HG03108 (cell line): Measurements from ENCODE around the gene EPHA2.
"Not testable (repeated sequence)": the region's sequence is repeated elsewhere in the genome, so short reads cannot be mapped to it uniquely, and the experiment has no call there.

Source experiments
- ATAC-seq: cut with Tn5 transposase; IDR thresholded peaks from one replicate; pipeline ENCODE4 v1.9.1; 2021; ENCODE audit warnings: moderate library complexity; ENCODE audit not compliant: unreplicated experiment

Gene EPHA2

GRCh38 chr1:16168622-16169360 lies 12.9 kb upstream of the EPHA2 start:
- no peak for ATAC-seq

- ATAC-seq: not testable (repeated sequence)
These were observed 12.3 kb upstream of the EPHA2 start for GRCh38 chr1:16168144-16168495.

GRCh38 chr1:16167331-16168143 lies 11.7 kb upstream of the EPHA2 start:
- ATAC-seq: no peak

- ATAC-seq: no peak
These were observed 10.2 kb upstream of the EPHA2 start for GRCh38 chr1:16166117-16166516.

GRCh38 chr1:16165548-16165947 lies 9.7 kb upstream of the EPHA2 start:
- no peak for ATAC-seq

- ATAC-seq: no peak
These were observed 9.2 kb upstream of the EPHA2 start for GRCh38 chr1:16165073-16165364.

- no peak for ATAC-seq
These were observed 8.6 kb upstream of the EPHA2 start for GRCh38 chr1:16164213-16165072.

- not testable (repeated sequence) for ATAC-seq
These were observed 7.8 kb upstream of the EPHA2 start for GRCh38 chr1:16163608-16164212.

- ATAC-seq: no peak
These were observed 6.4 kb upstream of the EPHA2 start for GRCh38 chr1:16162163-16162822.

- ATAC-seq: no peak
These were observed 5.8 kb upstream of the EPHA2 start for GRCh38 chr1:16161717-16162116.

GRCh38 chr1:16158993-16159831 lies 3.3 kb upstream of the EPHA2 start:
- no peak for ATAC-seq

- no peak for ATAC-seq
These were observed 2.2 kb upstream of the EPHA2 start for GRCh38 chr1:16158025-16158424.

- no peak for ATAC-seq
These were observed 1.1 kb upstream of the EPHA2 start for GRCh38 chr1:16156848-16157495.

- ATAC-seq: no peak
These were observed 1.7 kb downstream of the EPHA2 start for GRCh38 chr1:16153999-16154673.

- ATAC-seq: no peak
These were observed 2.5 kb downstream of the EPHA2 start for GRCh38 chr1:16153096-16153998.

GRCh38 chr1:16152481-16153087 lies 3.3 kb downstream of the EPHA2 start:
- ATAC-seq: no peak

- no peak for ATAC-seq
These were observed 3.9 kb downstream of the EPHA2 start for GRCh38 chr1:16151995-16152384.
